DND-41 (cell line): Measurements from ENCODE around the gene EVL.

Experiments used
- ATAC-seq: fragments of 200-7000 bp; cut with Tn5 transposase; 3 replicates; pipeline ENCODE4 v1.9.1; 2021; ENCODE audit warnings: low read depth; ENCODE audit not compliant: insufficient read depth
- DNase-seq: peaks from one replicate; pipeline ENCODE4 v3.0.0-alpha.2; 2020
- H2AFZ ChIP-seq: 2 replicates; pipeline ENCODE4 v1.6.0; 2012; ENCODE audit warnings: low read depth, low read length
- H3K27ac ChIP-seq: 2 replicates; pipeline ENCODE4 v1.5.1; 2012; ENCODE audit warnings: low read length, inconsistent platforms
- H3K27me3 ChIP-seq: fragments of 200-600 bp; sonication (generic); 2 replicates; pipeline ENCODE4 v1.6.0; 2012; ENCODE audit warnings: low read length, mild to moderate bottlenecking, inconsistent platforms; ENCODE audit not compliant: insufficient read depth, poor library complexity
- H3K36me3 ChIP-seq: 2 replicates; pipeline ENCODE4 v1.5.1; 2012; ENCODE audit warnings: low read length, inconsistent platforms; ENCODE audit not compliant: insufficient read depth
- H3K4me1 ChIP-seq: 2 replicates; pipeline ENCODE4 v1.5.1; 2012; ENCODE audit warnings: mild to moderate bottlenecking, low read length; ENCODE audit not compliant: insufficient read depth
- H3K4me2 ChIP-seq: 2 replicates; pipeline ENCODE4 v1.6.0; 2012; ENCODE audit warnings: mild to moderate bottlenecking, moderate library complexity, low read length, inconsistent platforms; ENCODE audit not compliant: insufficient read depth
- H3K4me3 ChIP-seq, 2 experiments: fragments of 200-600 bp in 1 of 2; shearing (Covaris generic) in 1 of 2; 2 replicates each; pipeline ENCODE4 v1.5.1; 2012 to 2016; ENCODE audit warnings: inconsistent platforms in 2 of 2, low read length in 2 of 2, mild to moderate bottlenecking in 2 of 2, low read depth in 1 of 2, moderate library complexity in 1 of 2
- H3K79me2 ChIP-seq: 2 replicates; pipeline ENCODE4 v1.6.0; 2012; ENCODE audit warnings: low read length, inconsistent platforms; ENCODE audit not compliant: insufficient read depth
- H3K9ac ChIP-seq: 2 replicates; pipeline ENCODE4 v1.6.0; 2012; ENCODE audit warnings: low read depth, mild to moderate bottlenecking, inconsistent platforms, low read length, moderate library complexity
- H3K9me3 ChIP-seq: 2 replicates; pipeline ENCODE4 v1.5.1; 2012; ENCODE audit warnings: low read length, moderate library complexity, mild to moderate bottlenecking, inconsistent platforms; ENCODE audit not compliant: insufficient read depth, severe bottlenecking
- H4K20me1 ChIP-seq: 2 replicates; pipeline ENCODE4 v1.6.0; 2012; ENCODE audit warnings: low read length; ENCODE audit not compliant: insufficient read depth
- CTCF ChIP-seq: IDR thresholded peaks from 2 replicates; pipeline ENCODE4 v1.5.1; 2012; ENCODE audit warnings: borderline replicate concordance, low read length, moderate library complexity, mild to moderate bottlenecking; ENCODE audit not compliant: poor library complexity, severe bottlenecking; ENCODE audit errors: extremely low read depth
- EZH2 ChIP-seq: IDR thresholded peaks from 3 replicates; pipeline ENCODE4 v1.6.1; 2012; ENCODE audit warnings: borderline replicate concordance, low read depth, mild to moderate bottlenecking, moderate library complexity, low read length, inconsistent platforms; ENCODE audit not compliant: severe bottlenecking

The EVL gene

GRCh38 chr14:100191584-100192249 is 126.5 kb downstream of the EVL start:
- H3K27me3 ChIP-seq: no peaks in the 10 kb centered on the region
- no peak for ATAC-seq
- peak overlapping the region; percentile 90 for H3K9ac ChIP-seq
- no peaks in the 10 kb centered on the region for H4K20me1 ChIP-seq
- 0 out of 2 replicates have a peak, but pooled peaks cover 4% of the 10 kb centered on the region for H3K36me3 ChIP-seq
- no peak for TF ChIP-seq EZH2
- TF ChIP-seq CTCF: no peak
- H3K4me3 ChIP-seq: peak overlapping the region in 1 of 2 experiments; percentile 64; a peak in 2 of 4 replicates
- peaks cover 25% of the 10 kb centered on the region for H3K4me1 ChIP-seq
- H2AFZ ChIP-seq: no peak overlapping the region
- H3K79me2 ChIP-seq: peaks cover 11% of the 10 kb centered on the region
- peak overlapping the region; percentile 80 for H3K4me2 ChIP-seq
- H3K9me3 ChIP-seq: no peaks in the 10 kb centered on the region
- DNase-seq: no peak
- peak overlapping the region; percentile 93 for H3K27ac ChIP-seq

GRCh38 chr14:100192250-100192671 is 127.0 kb downstream of the EVL start:
- TF ChIP-seq EZH2: no peak
- TF ChIP-seq CTCF: no peak
- peak overlapping the region; percentile 20 to 64; a peak in 3 of 4 replicates for H3K4me3 ChIP-seq
- peak overlapping the region; percentile 90 for H3K9ac ChIP-seq
- H3K79me2 ChIP-seq: peaks cover 11% of the 10 kb centered on the region
- H3K4me1 ChIP-seq: peaks cover 25% of the 10 kb centered on the region
- no peaks in the 10 kb centered on the region for H3K27me3 ChIP-seq
- H2AFZ ChIP-seq: peak overlapping the region; percentile 83
- H3K9me3 ChIP-seq: no peaks in the 10 kb centered on the region
- H3K27ac ChIP-seq: peak overlapping the region; percentile 93
- ATAC-seq (peak; percentile 0; the same call in 1 of the 3 replicates), DNase-seq (peak; percentile 42)
- H4K20me1 ChIP-seq: no peaks in the 10 kb centered on the region
- 0 out of 2 replicates have a peak, but pooled peaks cover 4% of the 10 kb centered on the region for H3K36me3 ChIP-seq
- peak overlapping the region; percentile 80 for H3K4me2 ChIP-seq

DNA sequence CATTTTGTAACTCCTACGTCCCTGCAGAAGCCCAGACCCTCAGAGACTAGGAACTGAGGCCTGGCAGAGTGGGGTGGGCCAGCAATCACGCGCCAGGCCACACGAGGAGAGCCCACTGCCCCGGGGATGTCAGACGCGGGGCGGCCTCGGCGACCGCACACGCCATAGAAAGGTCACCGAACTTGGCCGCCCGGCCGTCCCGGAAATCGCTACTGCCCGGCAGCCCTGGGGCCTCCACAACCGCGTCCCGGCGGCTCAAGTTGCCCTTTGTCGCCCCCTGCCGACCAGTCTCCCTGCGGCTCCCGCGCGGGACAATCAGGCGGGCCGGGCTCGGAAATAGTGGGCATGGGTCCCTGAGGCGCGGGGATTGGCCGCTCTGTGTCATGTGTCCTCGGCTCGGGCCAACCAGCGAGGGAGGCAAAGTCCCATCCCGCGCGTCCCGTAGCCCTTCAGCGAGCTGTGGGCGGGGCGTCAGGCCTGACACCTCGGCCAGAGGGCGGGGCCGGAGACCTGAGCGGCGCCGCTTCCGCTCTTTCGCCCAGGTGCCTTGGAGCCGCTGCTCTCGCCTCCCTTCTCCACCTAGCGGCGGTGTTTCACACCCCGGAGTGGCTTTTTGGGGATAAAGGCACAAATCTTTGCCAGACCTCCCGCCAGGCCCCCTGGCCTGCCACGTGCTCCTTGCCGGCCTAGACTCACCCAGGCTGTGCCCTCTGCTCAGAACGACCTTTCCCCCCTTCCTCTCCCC is 127.6 kb downstream of the EVL start:
- H3K27ac ChIP-seq: peak overlapping the region; percentile 93
- DNase-seq: peak; percentile 99
- peaks cover 25% of the 10 kb centered on the region for H3K4me1 ChIP-seq

More for the DNA sequence above, 127.6 kb downstream of the EVL start:
- H2AFZ ChIP-seq: peak overlapping the region; percentile 83
- TF ChIP-seq EZH2 (no peak), CTCF (peak; percentile 82)
- no peaks in the 10 kb centered on the region for H3K27me3 ChIP-seq
- peak; percentile 99 for ATAC-seq
- peaks cover 11% of the 10 kb centered on the region for H3K79me2 ChIP-seq
- no peaks in the 10 kb centered on the region for H3K9me3 ChIP-seq
- peak overlapping the region; percentile 20 to 64; a peak in 3 of 4 replicates for H3K4me3 ChIP-seq
- H4K20me1 ChIP-seq: no peaks in the 10 kb centered on the region
- H3K36me3 ChIP-seq: 0 out of 2 replicates have a peak, but pooled peaks cover 4% of the 10 kb centered on the region
- H3K9ac ChIP-seq: peak overlapping the region; percentile 90
- peak overlapping the region; percentile 80 for H3K4me2 ChIP-seq
